Measurements from ENCODE around the gene KRT16. TPM values are rescaled to one million over a fixed set of nuclear protein-coding genes. Genes with fewer than 3 reads are reported as not detected.
A peak's percentile ranks its signal among the peaks of the same experiment; 100 is the strongest.

KRT16 gene
- total RNA-seq, 1 experiment from 2014 or later = 109 TPM

DNA sequence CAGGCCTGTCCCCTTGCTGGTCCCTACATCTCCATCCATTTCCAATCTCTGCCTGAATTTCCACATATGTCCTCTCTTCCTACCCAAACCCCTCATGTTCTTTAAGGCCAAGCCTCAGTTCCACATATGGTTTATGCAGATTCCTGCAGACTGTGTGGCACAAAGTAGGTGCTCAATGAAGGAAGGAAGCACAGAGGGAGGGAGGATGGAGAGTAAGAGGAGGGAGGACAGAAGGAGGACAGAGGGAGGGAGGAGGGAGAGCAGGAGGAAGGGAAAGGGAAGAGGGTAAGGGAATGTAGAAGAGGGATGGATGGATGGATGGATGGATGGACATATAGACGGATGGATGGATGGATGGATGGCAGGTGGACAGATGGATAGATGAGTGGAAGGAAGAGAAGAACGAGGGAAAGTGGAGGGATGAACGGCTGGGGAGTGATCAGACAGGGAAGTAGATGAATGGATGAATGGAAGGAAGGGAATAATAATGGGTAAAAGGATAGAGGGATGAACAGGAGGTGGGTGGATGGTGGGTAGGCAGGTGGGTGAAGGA is 18.1 kb downstream of the KRT16 start:
- no TSS peak for BruUV-seq (replicated peaks)
- Mint-ChIP-seq H3K27me3 (ENCODE audit: insufficient read depth, unreplicated experiment) (no peaks in the 10 kb centered on the region), H3K27ac (ENCODE audit: low read depth, unreplicated experiment) (no peak overlapping the region), H3K36me3 (ENCODE audit: insufficient read depth, unreplicated experiment) (no peaks in the 10 kb centered on the region), H3K4me3 (ENCODE audit: unreplicated experiment) (no peak overlapping the region), H3K4me1 (ENCODE audit: insufficient read depth, unreplicated experiment) (peaks cover 14% of the 10 kb centered on the region), H3K9me3 (ENCODE audit: unreplicated experiment) (no peaks in the 10 kb centered on the region)
- intact Hi-C loops (cut with micrococcal nuclease) = no loop called here
- ChIA-PET POLR2A (interaction anchor here (1.9 kb wide), 1 partner anchor 8 kb away, joined by 7 read pairs; no protein-coding TSS in a partner anchor), CTCF (interaction anchor here (1.6 kb wide), 1 partner anchor 54 kb away, joined by 5 read pairs; no protein-coding TSS in a partner anchor)
- no peak for DNase-seq (ENCODE audit: unreplicated experiment)
- TF ChIP-seq, protein P1, sequence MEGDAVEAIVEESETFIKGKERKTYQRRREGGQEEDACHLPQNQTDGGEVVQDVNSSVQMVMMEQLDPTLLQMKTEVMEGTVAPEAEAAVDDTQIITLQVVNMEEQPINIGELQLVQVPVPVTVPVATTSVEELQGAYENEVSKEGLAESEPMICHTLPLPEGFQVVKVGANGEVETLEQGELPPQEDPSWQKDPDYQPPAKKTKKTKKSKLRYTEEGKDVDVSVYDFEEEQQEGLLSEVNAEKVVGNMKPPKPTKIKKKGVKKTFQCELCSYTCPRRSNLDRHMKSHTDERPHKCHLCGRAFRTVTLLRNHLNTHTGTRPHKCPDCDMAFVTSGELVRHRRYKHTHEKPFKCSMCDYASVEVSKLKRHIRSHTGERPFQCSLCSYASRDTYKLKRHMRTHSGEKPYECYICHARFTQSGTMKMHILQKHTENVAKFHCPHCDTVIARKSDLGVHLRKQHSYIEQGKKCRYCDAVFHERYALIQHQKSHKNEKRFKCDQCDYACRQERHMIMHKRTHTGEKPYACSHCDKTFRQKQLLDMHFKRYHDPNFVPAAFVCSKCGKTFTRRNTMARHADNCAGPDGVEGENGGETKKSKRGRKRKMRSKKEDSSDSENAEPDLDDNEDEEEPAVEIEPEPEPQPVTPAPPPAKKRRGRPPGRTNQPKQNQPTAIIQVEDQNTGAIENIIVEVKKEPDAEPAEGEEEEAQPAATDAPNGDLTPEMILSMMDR (IDR thresholded peaks at IDR 0.05; ENCODE audit: unreplicated experiment) = no peak

DNA sequence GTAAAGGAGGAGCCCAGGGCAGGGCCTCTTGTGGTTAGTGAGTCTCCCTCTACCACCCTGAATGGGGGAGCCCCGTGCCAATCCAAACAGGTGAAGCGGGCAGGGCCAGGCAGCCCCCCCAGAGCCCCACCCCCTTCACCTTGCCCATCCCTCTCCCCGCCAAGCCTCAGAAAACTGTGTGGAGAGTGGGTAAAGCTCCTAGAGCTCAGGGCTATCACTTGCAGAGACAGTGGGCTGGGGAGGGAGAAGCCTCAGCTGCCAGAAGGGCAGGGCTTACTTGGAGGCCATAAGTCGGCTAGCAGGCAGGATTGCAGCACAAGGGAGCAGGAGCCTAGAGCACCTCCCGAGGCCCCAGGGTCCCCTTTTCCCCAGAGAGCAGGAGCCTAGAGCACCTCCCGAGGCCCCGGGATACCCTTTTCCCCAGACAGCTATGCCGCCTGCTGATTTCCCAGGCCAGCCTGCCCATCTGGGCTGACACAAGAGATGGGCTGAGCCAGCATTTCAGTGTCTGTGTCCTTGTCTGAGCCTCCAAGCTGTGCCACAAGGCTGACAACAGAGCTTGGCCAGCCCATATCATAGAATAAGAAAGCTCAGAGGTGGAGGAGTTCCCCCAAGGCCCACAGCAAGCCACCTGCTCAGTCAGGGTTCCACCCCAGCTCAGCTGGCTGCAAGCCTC is 19.1 kb downstream of the KRT16 start:
- Mint-ChIP-seq H3K36me3 (ENCODE audit: insufficient read depth, unreplicated experiment) (no peaks in the 10 kb centered on the region), H3K4me3 (ENCODE audit: unreplicated experiment) (no peak overlapping the region), H3K27ac (ENCODE audit: low read depth, unreplicated experiment) (no peak overlapping the region), H3K4me1 (ENCODE audit: insufficient read depth, unreplicated experiment) (peaks cover 20% of the 10 kb centered on the region), H3K9me3 (ENCODE audit: unreplicated experiment) (no peaks in the 10 kb centered on the region), H3K27me3 (ENCODE audit: insufficient read depth, unreplicated experiment) (no peaks in the 10 kb centered on the region)
- intact Hi-C loops (cut with micrococcal nuclease) = no loop called here
- DNase-seq (ENCODE audit: unreplicated experiment) = no peak
- ChIA-PET POLR2A (interaction anchor here (0.7 to 1.9 kb wide), 2 partner anchors 9 to 44 kb away, joined by 3 to 7 read pairs; no protein-coding TSS in a partner anchor), CTCF (interaction anchor here (1.0 kb wide), 1 partner anchor 9 kb away, joined by 3 read pairs; no protein-coding TSS in a partner anchor)
- BruUV-seq (replicated peaks) = no TSS peak
- TF ChIP-seq, protein P1 (IDR thresholded peaks at IDR 0.05; ENCODE audit: unreplicated experiment) = no peak

DNA sequence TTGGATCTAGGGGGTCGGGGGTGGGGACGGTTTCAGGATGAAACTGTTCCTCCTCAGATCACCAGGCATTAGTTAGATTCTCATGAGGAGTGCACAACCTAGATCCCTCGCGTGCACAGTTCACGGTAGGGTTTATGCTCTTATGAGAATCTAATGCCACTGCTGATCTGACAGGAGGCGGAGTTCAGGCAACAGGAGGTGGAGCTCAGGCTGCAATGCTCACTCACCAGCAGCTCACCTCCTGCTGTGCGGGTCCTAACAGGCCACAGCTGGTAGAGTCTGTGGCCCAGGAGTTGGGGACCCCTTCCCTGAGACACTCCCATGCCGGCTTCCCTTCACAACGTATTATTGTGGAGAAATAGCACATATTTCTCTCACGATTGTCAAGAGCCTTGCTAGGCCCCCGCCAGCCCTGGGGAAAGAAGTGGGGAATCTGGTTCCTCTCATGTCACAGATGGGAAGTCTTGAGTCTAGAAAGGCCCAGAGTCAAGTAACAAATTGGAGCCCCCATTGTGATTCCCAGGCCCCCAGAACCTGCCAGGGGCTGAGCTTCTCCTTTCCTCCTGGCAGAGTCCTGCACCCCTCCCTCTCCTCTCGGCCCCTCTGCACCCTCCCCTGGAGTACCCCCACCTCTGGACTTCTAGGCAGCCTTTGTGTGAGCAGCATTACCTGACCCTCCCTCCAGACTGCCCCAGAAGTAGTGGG is 19.8 kb downstream of the KRT16 start:
- ChIA-PET CTCF (interaction anchor here (1.0 kb wide), 1 partner anchor 8 kb away, joined by 3 read pairs; no protein-coding TSS in a partner anchor), POLR2A (interaction anchor here (0.6 to 1.9 kb wide), 2 partner anchors 10 to 471 kb away, joined by 4 to 7 read pairs; no protein-coding TSS in a partner anchor)
- Mint-ChIP-seq H3K27me3 (ENCODE audit: insufficient read depth, unreplicated experiment) (no peaks in the 10 kb centered on the region), H3K4me1 (ENCODE audit: insufficient read depth, unreplicated experiment) (peaks cover 25% of the 10 kb centered on the region), H3K9me3 (ENCODE audit: unreplicated experiment) (no peaks in the 10 kb centered on the region), H3K36me3 (ENCODE audit: insufficient read depth, unreplicated experiment) (no peaks in the 10 kb centered on the region), H3K4me3 (ENCODE audit: unreplicated experiment) (no peak overlapping the region), H3K27ac (ENCODE audit: low read depth, unreplicated experiment) (no peak overlapping the region)
- no TSS peak for BruUV-seq (replicated peaks)
- TF ChIP-seq, protein P1 (IDR thresholded peaks at IDR 0.05; ENCODE audit: unreplicated experiment) = no peak
- intact Hi-C loops (cut with micrococcal nuclease) = no loop called here
- DNase-seq (ENCODE audit: unreplicated experiment) = no peak

DNA sequence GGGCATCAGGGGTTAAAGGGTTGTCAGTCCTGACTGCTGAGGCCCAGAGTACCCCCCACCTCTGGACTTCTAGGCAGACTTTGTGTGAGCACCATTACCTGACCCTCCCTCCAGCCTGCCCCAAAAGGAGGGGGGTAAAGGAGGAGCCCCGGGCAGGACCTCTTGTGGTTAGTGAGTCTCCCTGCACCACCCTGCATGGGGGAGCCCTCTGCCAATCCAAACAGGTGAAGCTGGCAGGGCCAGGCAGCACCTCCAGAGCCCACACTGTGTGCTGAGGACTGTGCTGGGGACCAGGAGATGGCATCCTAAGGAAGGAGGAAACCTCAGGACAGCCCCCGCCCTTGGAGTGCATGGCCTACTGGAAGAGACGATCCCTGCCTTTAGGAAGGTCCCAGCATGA is 23.3 kb downstream of the KRT16 start:
- DNase-seq (ENCODE audit: unreplicated experiment) = peak; percentile 31
- H3K27ac Mint-ChIP-seq (ENCODE audit: low read depth, unreplicated experiment) = no peak overlapping the region
- H3K27me3 Mint-ChIP-seq (ENCODE audit: insufficient read depth, unreplicated experiment) = no peaks in the 10 kb centered on the region
- H3K36me3 Mint-ChIP-seq (ENCODE audit: insufficient read depth, unreplicated experiment) = peaks cover 26% of the 10 kb centered on the region
- intact Hi-C loops (cut with micrococcal nuclease) = no loop called here
- ChIA-PET POLR2A (no interaction called here), CTCF (interaction anchor here (1.0 kb wide), 1 partner anchor 56 kb away, joined by 3 read pairs; no protein-coding TSS in a partner anchor)
- no TSS peak for BruUV-seq (replicated peaks)
- H3K9me3 Mint-ChIP-seq (ENCODE audit: unreplicated experiment) = no peaks in the 10 kb centered on the region
- H3K4me1 Mint-ChIP-seq (ENCODE audit: insufficient read depth, unreplicated experiment) = peaks cover 28% of the 10 kb centered on the region
- H3K4me3 Mint-ChIP-seq (ENCODE audit: unreplicated experiment) = no peak overlapping the region
- TF ChIP-seq, protein P1 (IDR thresholded peaks at IDR 0.05; ENCODE audit: unreplicated experiment) = no peak
